HFFc6 (cell line): ENCODE measurements around the gene TMBIM1. TPM values are rescaled to one million over a fixed set of nuclear protein-coding genes. Genes with fewer than 3 reads are reported as not detected.
A peak's percentile ranks its signal among the peaks of the same experiment; 100 is the strongest.

Experiments
- DNase-seq: peaks from one replicate; pipeline ENCODE4 v3.0.0-alpha.2; 2018
- H3K27ac Mint-ChIP-seq: 2 replicates; pipeline ENCODE4 v1.8.0; 2020; ENCODE audit warnings: mild to moderate bottlenecking, mixed read lengths
- H3K27me3 Mint-ChIP-seq: 2 replicates; pipeline ENCODE4 v1.8.0; 2021; ENCODE audit warnings: mild to moderate bottlenecking, moderate library complexity, mixed read lengths; ENCODE audit not compliant: insufficient read depth
- H3K36me3 Mint-ChIP-seq: 2 replicates; pipeline ENCODE4 v1.8.0; 2021; ENCODE audit warnings: low read depth, mixed read lengths
- H3K4me1 Mint-ChIP-seq: 2 replicates; pipeline ENCODE4 v1.8.0; 2020; ENCODE audit warnings: low read depth, mixed read lengths
- H3K4me3 Mint-ChIP-seq: 2 replicates; pipeline ENCODE4 v1.8.0; 2020; ENCODE audit warnings: mild to moderate bottlenecking, moderate library complexity, mixed read lengths
- H3K9me3 Mint-ChIP-seq: 2 replicates; pipeline ENCODE4 v1.8.0; 2020; ENCODE audit warnings: mild to moderate bottlenecking, mixed read lengths
- CTCF ChIP-seq: fragments of 200-600 bp; sonication (generic); IDR thresholded peaks from 2 replicates; pipeline ENCODE4 v1.5.0; 2021; ENCODE audit warnings: antibody characterized with exemption, mild to moderate bottlenecking
- total RNA-seq, 6 experiments: library from RNA; stranded (reverse); fragmentation: NEBNext Ultra II Directional; extraction: Animal tissue kit (Norgen Biotek cat#: 25700); gene quantifications; 2 replicates in 1 of 6; 3 replicates in 5 of 6; pipeline ENCODE4 v1.2.3, GENCODE V29; 2021

The TMBIM1 gene
- total RNA-seq, 6 experiments from 2014 or later = 163 to 187 (median 176) TPM

- Mint-ChIP-seq H3K27me3 (peaks cover 7% of the 10 kb centered on the region), H3K4me3 (peak overlapping the region; percentile 22; the same call in 1 of the 2 replicates), H3K9me3 (no peaks in the 10 kb centered on the region), H3K4me1 (peaks cover 28% of the 10 kb centered on the region), H3K27ac (peak overlapping the region; percentile 91), H3K36me3 (peaks cover 22% of the 10 kb centered on the region)
- no peak for TF ChIP-seq CTCF
- DNase-seq = peak; percentile 76
These were observed 33.0 kb downstream of the TMBIM1 start for GRCh38 chr2:218259099-218259961.

GRCh38 chr2:218257390-218257981 lies 34.8 kb downstream of the TMBIM1 start:
- DNase-seq = no peak
- H3K27me3 Mint-ChIP-seq = peaks cover 7% of the 10 kb centered on the region
- peak overlapping the region; percentile 39 for H3K27ac Mint-ChIP-seq
- no peaks in the 10 kb centered on the region for H3K9me3 Mint-ChIP-seq
- H3K4me3 Mint-ChIP-seq = no peak overlapping the region
- peak; percentile 80 for TF ChIP-seq CTCF
- H3K36me3 Mint-ChIP-seq = peaks cover 28% of the 10 kb centered on the region; the same call in 1 of the 2 replicates
- peaks cover 45% of the 10 kb centered on the region for H3K4me1 Mint-ChIP-seq

- Mint-ChIP-seq H3K4me3 (no peak overlapping the region), H3K27me3 (peaks cover 8% of the 10 kb centered on the region), H3K36me3 (peaks cover 31% of the 10 kb centered on the region; the same call in 1 of the 2 replicates), H3K27ac (no peak overlapping the region), H3K9me3 (no peaks in the 10 kb centered on the region), H3K4me1 (peaks cover 45% of the 10 kb centered on the region)
- DNase-seq = no peak
- no peak for TF ChIP-seq CTCF
These were observed 35.5 kb downstream of the TMBIM1 start for GRCh38 chr2:218256612-218257350.

GRCh38 chr2:218255446-218255845 lies 36.9 kb downstream of the TMBIM1 start:
- TF ChIP-seq CTCF = no peak
- peak overlapping the region; percentile 78 for H3K27ac Mint-ChIP-seq
- peaks cover 8% of the 10 kb centered on the region for H3K27me3 Mint-ChIP-seq
- DNase-seq = peak; percentile 79
- peaks cover 40% of the 10 kb centered on the region; the same call in 1 of the 2 replicates for H3K36me3 Mint-ChIP-seq
- no peaks in the 10 kb centered on the region for H3K9me3 Mint-ChIP-seq
- no peak overlapping the region for H3K4me3 Mint-ChIP-seq
- peaks cover 45% of the 10 kb centered on the region for H3K4me1 Mint-ChIP-seq

GRCh38 chr2:218253232-218253625 lies 39.1 kb downstream of the TMBIM1 start:
- H3K27me3 Mint-ChIP-seq = peaks cover 5% of the 10 kb centered on the region
- TF ChIP-seq CTCF = no peak
- no peak overlapping the region for H3K4me3 Mint-ChIP-seq
- H3K4me1 Mint-ChIP-seq = peaks cover 28% of the 10 kb centered on the region
- H3K36me3 Mint-ChIP-seq = peaks cover 55% of the 10 kb centered on the region; the same call in 1 of the 2 replicates
- DNase-seq = no peak
- peak overlapping the region; percentile 61 for H3K27ac Mint-ChIP-seq
- no peaks in the 10 kb centered on the region for H3K9me3 Mint-ChIP-seq
